Testis (tissue), 3 donors: ENCODE measurements around the gene SNX19. TPM values are rescaled to one million over a fixed set of nuclear protein-coding genes. Genes with fewer than 3 reads are reported as not detected.

Source experiments
- DNase-seq: peaks from one replicate; pipeline ENCODE4 v3.0.0-alpha.2; 2019
- H3K27ac ChIP-seq, 2 donors: fragments of 200-600 bp; sonication (generic); one replicate each; pipeline ENCODE4 v1.5.1; 2019
- H3K27me3 ChIP-seq: fragments of 200-600 bp; sonication (generic); one replicate; pipeline ENCODE4 v1.5.1; 2019
- H3K36me3 ChIP-seq: fragments of 200-600 bp; sonication (generic); one replicate; pipeline ENCODE4 v1.5.1; 2017; ENCODE audit warnings: low read depth; ENCODE audit errors: missing control alignments
- H3K4me1 ChIP-seq: fragments of 200-600 bp; sonication (generic); one replicate; pipeline ENCODE4 v1.5.1; 2019
- H3K4me3 ChIP-seq, 2 donors: fragments of 200-600 bp; sonication (generic); one replicate each; pipeline ENCODE4 v1.5.1; 2017 to 2019
- H3K9me3 ChIP-seq: fragments of 200-600 bp; sonication (generic); one replicate; pipeline ENCODE4 v1.5.1; 2017
- CTCF ChIP-seq, 3 experiments: fragments of 450-650 bp in 2 of 3; fragments of 200-600 bp in 1 of 3; sonication (generic) in 1 of 3; IDR thresholded peaks; one replicate each; pipeline ENCODE4 v1.5.1; 2016 to 2019; ENCODE audit warnings: antibody characterized with exemption in 3 of 3, mild to moderate bottlenecking in 2 of 3, moderate library complexity in 1 of 3
- POLR2A ChIP-seq: fragments of 450-650 bp; IDR thresholded peaks from one replicate; pipeline ENCODE4 v1.6.1; 2017; ENCODE audit warnings: antibody characterized with exemption, mild to moderate bottlenecking, moderate library complexity
- WGBS, 2 donors: methylation state at CpG; one replicate each; pipeline ENCODE4 v1.1.5; 2018; 5-methylcytosine and 5-hydroxymethylcytosine counted together
- intact Hi-C: fragments of 100-400 bp; cut with DNase I; formaldehyde crosslinking; loops from one replicate; pipeline ENCODE4 v1.15.1; 2023; ENCODE audit warnings: low total_unique reads
- polyA plus RNA-seq: library from polyadenylated mRNA; stranded (reverse); fragments of 350-450 nt; fragmentation: Illumina TruSeq; extraction: RNeasy Lipid Tissue Mini Kit (QIAGEN cat#74804); gene quantifications from one replicate; pipeline ENCODE4 v1.2.3, GENCODE V29; 2014; ENCODE audit warnings: low read depth, low replicate concordance; ENCODE audit not compliant: insufficient read depth
- total RNA-seq, 2 donors: library from RNA; depleted of rRNA; stranded (reverse); fragments of >200 nt; gene quantifications; one replicate each; pipeline ENCODE4 v1.2.3, GENCODE V29; 2016

The SNX19 gene
- total and polyA plus RNA-seq, 3 donors from 2014 or later: 131 to 153 (median 144) TPM

GRCh38 chr11:130908061-130908460 lies 8.2 kb downstream of the SNX19 start:
- no peak for DNase-seq
- Histone ChIP-seq H3K27ac (no peak overlapping the region), H3K27me3 (no peaks in the 10 kb centered on the region), H3K4me3 (no peak overlapping the region), H3K4me1 (no peaks in the 10 kb centered on the region), H3K9me3 (no peaks in the 10 kb centered on the region), H3K36me3 (peaks cover under 1% of the 10 kb centered on the region)
- TF ChIP-seq POLR2A: no peak
- no peak for TF ChIP-seq CTCF (IDR thresholded peaks at IDR 0.05)
- 81 to 87% methylated on average over 6 of the region's 6 CpGs for WGBS, 2 donors
- intact Hi-C loops: no loop called here

- no peak for TF ChIP-seq CTCF (IDR thresholded peaks at IDR 0.05)
- no peak for TF ChIP-seq POLR2A
- peaks cover 4% of the 10 kb centered on the region for H3K36me3 ChIP-seq
- no peaks in the 10 kb centered on the region for H3K9me3 ChIP-seq
- no peak overlapping the region for H3K4me3 ChIP-seq
- intact Hi-C loops: no loop called here
- DNase-seq: no peak
- no peak overlapping the region for H3K27ac ChIP-seq
- H3K27me3 ChIP-seq: no peaks in the 10 kb centered on the region
- no peaks in the 10 kb centered on the region for H3K4me1 ChIP-seq
Measured at GRCh38 chr11:130907229-130907628, 9.1 kb downstream of the SNX19 start.

GRCh38 chr11:130906616-130907015 lies 9.7 kb downstream of the SNX19 start:
- H3K27ac ChIP-seq: no peak overlapping the region
- intact Hi-C loops: no loop called here
- H3K4me3 ChIP-seq: no peak overlapping the region
- TF ChIP-seq POLR2A (no peak), CTCF (IDR thresholded peaks at IDR 0.05) (no peak)
- H3K27me3 ChIP-seq: no peaks in the 10 kb centered on the region
- H3K4me1 ChIP-seq: no peaks in the 10 kb centered on the region
- 81 to 97% methylated on average over 2 of the region's 2 CpGs for WGBS, 2 donors
- H3K36me3 ChIP-seq: peaks cover 4% of the 10 kb centered on the region
- no peak for DNase-seq
- no peaks in the 10 kb centered on the region for H3K9me3 ChIP-seq

GRCh38 chr11:130905512-130905911 lies 10.8 kb downstream of the SNX19 start:
- intact Hi-C loops: no loop called here
- Histone ChIP-seq H3K4me3 (no peak overlapping the region), H3K36me3 (peaks cover 4% of the 10 kb centered on the region), H3K4me1 (no peaks in the 10 kb centered on the region), H3K9me3 (no peaks in the 10 kb centered on the region), H3K27me3 (no peaks in the 10 kb centered on the region), H3K27ac (no peak overlapping the region)
- no peak for TF ChIP-seq CTCF (IDR thresholded peaks at IDR 0.05)
- no peak for TF ChIP-seq POLR2A
- WGBS, 2 donors: 89 to 95% methylated on average over 3 of the region's 3 CpGs
- DNase-seq: no peak

- no peak overlapping the region for H3K4me3 ChIP-seq
- peaks cover 4% of the 10 kb centered on the region for H3K36me3 ChIP-seq
- no peaks in the 10 kb centered on the region for H3K4me1 ChIP-seq
- no peak for TF ChIP-seq CTCF (IDR thresholded peaks at IDR 0.05)
- no peak for TF ChIP-seq POLR2A
- DNase-seq: no peak
- intact Hi-C loops: no loop called here
- H3K27ac ChIP-seq: no peak overlapping the region
- WGBS, 2 donors: 96 to 100% methylated on average over 1 of the region's 1 CpG
- no peaks in the 10 kb centered on the region for H3K27me3 ChIP-seq
- H3K9me3 ChIP-seq: no peaks in the 10 kb centered on the region
Measured at GRCh38 chr11:130904380-130904779, 11.9 kb downstream of the SNX19 start.
